Memory B cell (primary cell): Measurements from ENCODE around the gene RPF1.

Source experiments
- ATAC-seq: fragments of 150-1000 bp; cut with Tn5 transposase; 2 replicates; pipeline ENCODE4 v1.10.0; 2021; ENCODE audit warnings: low read depth, mild to moderate bottlenecking, moderate library complexity
- DNase-seq, 2 donors: peaks; one replicate each; pipeline ENCODE4 v3.0.0; 2022; ENCODE audit warnings: low spot score in 2 of 2
- H3K27ac Mint-ChIP-seq: one replicate; pipeline ENCODE4 v1.8.0; 2022; ENCODE audit warnings: mild to moderate bottlenecking, moderate library complexity, mixed read lengths
- H3K27me3 Mint-ChIP-seq: one replicate; pipeline ENCODE4 v1.8.0; 2022; ENCODE audit warnings: mixed read lengths
- H3K36me3 Mint-ChIP-seq: one replicate; pipeline ENCODE4 v1.8.0; 2022; ENCODE audit warnings: mild to moderate bottlenecking, mixed read lengths
- H3K4me1 Mint-ChIP-seq: one replicate; pipeline ENCODE4 v1.8.0; 2022; ENCODE audit warnings: mixed read lengths
- H3K4me3 Mint-ChIP-seq: one replicate; pipeline ENCODE4 v1.8.0; 2022; ENCODE audit warnings: mild to moderate bottlenecking, moderate library complexity, mixed read lengths
- H3K9me3 Mint-ChIP-seq: one replicate; pipeline ENCODE4 v1.8.0; 2022; ENCODE audit warnings: mixed read lengths

RPF1 gene

GRCh38 chr1:84462118-84462517 is 16.9 kb upstream of the RPF1 start:
- no peak for DNase-seq
- ATAC-seq, result no peak
- H3K36me3 Mint-ChIP-seq, result peaks cover 3% of the 10 kb centered on the region
- H3K9me3 Mint-ChIP-seq, result peaks cover 1% of the 10 kb centered on the region
- no peak overlapping the region for H3K4me3 Mint-ChIP-seq
- H3K4me1 Mint-ChIP-seq, result no peaks in the 10 kb centered on the region
- H3K27ac Mint-ChIP-seq, result no peak overlapping the region
- peaks cover 16% of the 10 kb centered on the region for H3K27me3 Mint-ChIP-seq

- no peak overlapping the region for H3K27ac Mint-ChIP-seq
- H3K27me3 Mint-ChIP-seq, result peaks cover 21% of the 10 kb centered on the region
These were observed 11.8 kb upstream of the RPF1 start for GRCh38 chr1:84467298-84467697.

GRCh38 chr1:84476225-84476624 is 2.8 kb upstream of the RPF1 start:
- Mint-ChIP-seq H3K36me3 (peaks cover 15% of the 10 kb centered on the region), H3K27me3 (peaks cover 21% of the 10 kb centered on the region), H3K4me1 (peaks cover 11% of the 10 kb centered on the region), H3K9me3 (peaks cover 8% of the 10 kb centered on the region), H3K27ac (no peak overlapping the region), H3K4me3 (no peak overlapping the region)
- DNase-seq (no peak), ATAC-seq (no peak)

More at GRCh38 chr1:84467298-84467697, 11.8 kb upstream of the RPF1 start:
- Mint-ChIP-seq H3K36me3 (peaks cover 3% of the 10 kb centered on the region), H3K9me3 (peaks cover 1% of the 10 kb centered on the region), H3K4me1 (no peaks in the 10 kb centered on the region), H3K4me3 (no peak overlapping the region)
- DNase-seq, result no peak
- no peak for ATAC-seq

GRCh38 chr1:84479998-84480397 is 932 bp downstream of the RPF1 start:
- Mint-ChIP-seq H3K4me1 (peaks cover 21% of the 10 kb centered on the region), H3K4me3 (peak overlapping the region; percentile 96)
- ATAC-seq, result no peak

GRCh38 chr1:84480650-84481049 is 1.6 kb downstream of the RPF1 start:
- no peak for ATAC-seq
- Mint-ChIP-seq H3K4me1 (peaks cover 22% of the 10 kb centered on the region), H3K27ac (no peak overlapping the region), H3K4me3 (no peak overlapping the region), H3K9me3 (peaks cover 8% of the 10 kb centered on the region), H3K27me3 (peaks cover 9% of the 10 kb centered on the region), H3K36me3 (peaks cover 26% of the 10 kb centered on the region)
- no peak for DNase-seq

More at GRCh38 chr1:84479998-84480397, 932 bp downstream of the RPF1 start:
- Mint-ChIP-seq H3K36me3 (peaks cover 24% of the 10 kb centered on the region), H3K9me3 (peaks cover 8% of the 10 kb centered on the region), H3K27me3 (peaks cover 9% of the 10 kb centered on the region), H3K27ac (peak overlapping the region; percentile 93)
- DNase-seq, result no peak

DNA sequence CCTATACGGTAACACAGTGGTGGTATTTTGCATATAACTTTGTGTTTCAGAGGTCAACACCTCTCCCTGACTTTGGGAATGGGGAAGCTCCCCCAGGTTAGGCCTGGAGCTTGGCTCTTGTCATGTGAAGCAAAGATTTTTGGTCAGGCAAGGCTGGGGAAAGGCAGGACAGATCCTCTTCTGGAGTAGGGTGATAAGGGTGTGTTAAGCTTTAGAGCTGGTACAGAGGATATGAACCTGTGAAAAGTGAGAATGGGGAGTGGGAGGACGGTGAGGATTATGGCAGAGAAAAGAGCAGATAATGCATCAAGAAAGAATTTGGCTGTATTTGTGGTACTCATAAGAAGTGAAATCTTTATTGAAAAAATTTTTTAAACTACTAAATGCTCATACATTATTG is 2.3 kb downstream of the RPF1 start:
- no peak for ATAC-seq
- peaks cover 9% of the 10 kb centered on the region for H3K27me3 Mint-ChIP-seq
- peak overlapping the region; percentile 5 for H3K4me3 Mint-ChIP-seq
- H3K36me3 Mint-ChIP-seq, result peaks cover 32% of the 10 kb centered on the region
- no peak overlapping the region for H3K27ac Mint-ChIP-seq
- H3K4me1 Mint-ChIP-seq, result peaks cover 26% of the 10 kb centered on the region
- DNase-seq, result no peak
- H3K9me3 Mint-ChIP-seq, result peaks cover 8% of the 10 kb centered on the region

GRCh38 chr1:84488107-84488506 is 9.0 kb downstream of the RPF1 start:
- H3K36me3 Mint-ChIP-seq, result peaks cover 37% of the 10 kb centered on the region
- ATAC-seq (no peak), DNase-seq (no peak)
- no peak overlapping the region for H3K27ac Mint-ChIP-seq
- H3K9me3 Mint-ChIP-seq, result no peaks in the 10 kb centered on the region
- H3K4me3 Mint-ChIP-seq, result no peak overlapping the region
- peaks cover 13% of the 10 kb centered on the region for H3K4me1 Mint-ChIP-seq
- H3K27me3 Mint-ChIP-seq, result no peaks in the 10 kb centered on the region

- peaks cover 12% of the 10 kb centered on the region for H3K4me1 Mint-ChIP-seq
- H3K4me3 Mint-ChIP-seq, result no peak overlapping the region
- no peaks in the 10 kb centered on the region for H3K9me3 Mint-ChIP-seq
- ATAC-seq (no peak), DNase-seq (no peak)
- H3K27ac Mint-ChIP-seq, result peak overlapping the region; percentile 19
- no peaks in the 10 kb centered on the region for H3K27me3 Mint-ChIP-seq
- H3K36me3 Mint-ChIP-seq, result peaks cover 42% of the 10 kb centered on the region
These were observed 10.7 kb downstream of the RPF1 start for GRCh38 chr1:84489766-84490165.

DNA sequence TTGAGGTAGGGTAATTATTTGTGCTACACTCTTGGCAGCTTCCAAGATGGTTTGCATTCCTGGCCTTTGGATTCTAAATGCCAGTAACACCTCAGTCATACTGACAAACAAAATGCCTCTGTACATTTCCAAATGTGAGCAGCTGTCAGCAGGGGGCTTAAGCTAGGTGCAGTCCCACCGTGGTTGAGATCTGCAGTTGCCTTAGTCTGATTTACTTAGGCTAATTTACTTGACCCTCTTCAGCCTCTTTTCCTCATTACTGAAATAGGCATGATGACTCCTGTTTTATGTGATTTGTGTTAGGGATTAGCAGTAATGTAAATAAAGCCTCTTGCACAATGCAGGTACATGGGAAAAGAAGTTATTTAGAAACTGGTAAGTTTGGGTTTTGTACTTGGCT is 13.7 kb downstream of the RPF1 start:
- ATAC-seq (no peak), DNase-seq (no peak)
- Mint-ChIP-seq H3K36me3 (peaks cover 32% of the 10 kb centered on the region), H3K9me3 (no peaks in the 10 kb centered on the region), H3K27me3 (no peaks in the 10 kb centered on the region), H3K27ac (no peak overlapping the region), H3K4me1 (peaks cover 3% of the 10 kb centered on the region), H3K4me3 (no peak overlapping the region)

DNA sequence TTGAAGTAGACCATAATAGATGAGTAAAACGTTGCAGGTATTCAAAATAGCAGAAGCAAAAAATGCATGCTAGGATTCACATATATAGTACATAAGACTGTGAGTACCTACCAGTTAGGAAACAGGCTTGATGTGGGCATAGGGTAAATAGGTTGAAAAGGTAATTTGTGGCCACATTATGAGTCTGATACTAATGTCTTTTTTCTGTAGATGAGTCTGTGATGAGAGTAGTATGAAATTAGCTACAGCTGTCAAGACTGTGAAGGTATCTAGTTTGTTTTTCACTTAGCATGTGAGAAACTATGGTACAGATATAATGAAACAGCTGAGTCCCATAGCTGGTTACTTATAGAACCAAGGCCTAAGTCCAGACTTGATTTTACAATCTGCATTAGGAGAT is 14.7 kb downstream of the RPF1 start:
- no peaks in the 10 kb centered on the region for H3K9me3 Mint-ChIP-seq
- DNase-seq (no peak), ATAC-seq (no peak)
- H3K4me3 Mint-ChIP-seq, result no peak overlapping the region
- H3K36me3 Mint-ChIP-seq, result peaks cover 29% of the 10 kb centered on the region
- H3K4me1 Mint-ChIP-seq, result peaks cover 5% of the 10 kb centered on the region
- peak overlapping the region; percentile 67 for H3K27ac Mint-ChIP-seq
- H3K27me3 Mint-ChIP-seq, result no peaks in the 10 kb centered on the region

GRCh38 chr1:84496498-84496897 is 17.4 kb downstream of the RPF1 start:
- Mint-ChIP-seq H3K36me3 (peaks cover 19% of the 10 kb centered on the region), H3K4me3 (no peak overlapping the region), H3K27me3 (no peaks in the 10 kb centered on the region), H3K4me1 (peaks cover 9% of the 10 kb centered on the region), H3K9me3 (no peaks in the 10 kb centered on the region), H3K27ac (no peak overlapping the region)
- DNase-seq (no peak), ATAC-seq (no peak)

DNA sequence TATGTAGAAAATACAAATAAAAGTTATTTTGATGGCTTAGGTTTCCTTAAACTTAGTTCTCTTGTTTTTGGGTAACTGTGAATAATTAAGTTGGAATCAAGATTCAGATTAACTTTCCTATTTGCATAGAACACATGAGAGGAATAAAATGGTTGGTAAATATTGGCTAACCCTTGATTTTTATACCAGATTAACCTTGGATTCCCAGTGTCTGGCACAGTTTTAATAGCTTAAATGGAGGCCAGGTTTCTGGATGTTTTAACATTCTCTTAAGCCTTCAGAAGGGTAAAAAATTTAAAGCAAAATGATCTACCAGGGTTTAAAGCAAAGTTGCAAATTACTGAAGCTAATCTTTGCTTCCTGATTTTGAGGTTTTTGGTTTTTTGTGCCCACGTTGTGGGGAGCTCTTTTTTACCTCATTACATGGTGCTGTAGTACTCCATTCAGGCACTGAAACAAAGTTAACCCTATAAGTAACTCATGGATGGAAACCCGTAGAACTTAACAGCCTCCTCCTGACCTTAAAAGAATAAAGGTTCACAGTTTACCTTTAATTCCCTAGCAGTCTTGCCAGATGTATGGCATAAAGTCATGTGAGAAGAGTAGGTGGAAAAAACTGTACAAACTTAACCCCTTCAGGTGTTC is 18.7 kb downstream of the RPF1 start:
- peak; percentile 51 for ATAC-seq
- Mint-ChIP-seq H3K36me3 (peaks cover 18% of the 10 kb centered on the region), H3K27ac (no peak overlapping the region)

GRCh38 chr1:84502927-84503326 is 23.9 kb downstream of the RPF1 start:
- peaks cover 25% of the 10 kb centered on the region for H3K4me1 Mint-ChIP-seq
- no peak overlapping the region for H3K4me3 Mint-ChIP-seq
- no peaks in the 10 kb centered on the region for H3K9me3 Mint-ChIP-seq
- no peaks in the 10 kb centered on the region for H3K27me3 Mint-ChIP-seq
- H3K36me3 Mint-ChIP-seq, result peaks cover 6% of the 10 kb centered on the region
- ATAC-seq (no peak), DNase-seq (no peak)
- no peak overlapping the region for H3K27ac Mint-ChIP-seq

More for the DNA sequence above, 18.7 kb downstream of the RPF1 start:
- no peak for DNase-seq
- no peak overlapping the region for H3K4me3 Mint-ChIP-seq
- peaks cover 12% of the 10 kb centered on the region for H3K4me1 Mint-ChIP-seq
- no peaks in the 10 kb centered on the region for H3K27me3 Mint-ChIP-seq
- no peaks in the 10 kb centered on the region for H3K9me3 Mint-ChIP-seq

DNA sequence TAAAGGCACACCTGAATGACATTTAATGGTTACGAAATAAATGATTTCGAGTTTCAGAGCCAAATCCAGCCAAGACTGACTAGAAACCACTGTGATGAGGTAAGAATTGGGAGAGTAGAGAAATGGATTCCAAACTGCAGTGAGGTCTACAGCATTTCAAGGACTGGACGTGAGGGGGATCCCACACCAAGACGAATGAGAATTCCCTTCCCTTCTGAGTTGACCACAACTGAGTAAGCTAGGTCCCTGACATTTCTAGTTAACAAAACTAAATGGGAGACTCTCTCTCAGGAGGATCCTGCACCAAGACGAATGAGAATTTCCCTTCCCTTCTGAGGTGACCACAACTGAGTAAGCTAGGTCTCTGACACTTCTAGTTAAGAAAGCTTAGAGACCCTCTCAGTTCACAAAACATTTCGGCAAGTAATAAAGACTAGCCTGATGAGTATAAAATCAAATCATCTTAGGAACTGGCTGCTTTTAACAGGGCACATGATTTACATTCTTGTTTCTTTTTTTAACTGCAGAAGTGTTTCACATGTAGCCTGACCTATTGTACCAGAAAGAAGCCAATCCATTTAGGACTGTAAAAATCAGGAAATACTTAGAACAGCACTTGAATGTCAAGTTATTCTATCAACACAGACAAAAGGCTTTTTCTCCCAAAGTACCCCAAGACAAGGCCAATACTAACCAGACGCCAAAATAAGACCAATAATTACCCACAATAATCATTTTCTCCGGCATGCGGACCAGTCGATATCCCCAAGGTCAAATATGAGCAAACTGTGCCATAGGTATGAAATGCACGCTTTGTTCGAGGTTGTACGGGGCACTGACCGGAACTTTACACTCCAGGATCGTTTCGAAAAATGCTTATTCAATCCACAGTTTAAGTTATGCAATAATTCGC is 25.8 kb downstream of the RPF1 start:
- Mint-ChIP-seq H3K36me3 (peaks cover 3% of the 10 kb centered on the region), H3K27ac (peak overlapping the region; percentile 94), H3K27me3 (no peaks in the 10 kb centered on the region), H3K4me3 (peak overlapping the region; percentile 90), H3K4me1 (peaks cover 24% of the 10 kb centered on the region), H3K9me3 (no peaks in the 10 kb centered on the region)
- no peak for ATAC-seq
- DNase-seq, result no peak
